HepG2 (cell line): ENCODE results near the gene PPAN. TPM values are rescaled to one million over a fixed set of nuclear protein-coding genes. Genes with fewer than 3 reads are reported as not detected.

ENCODE experiments used
- ARID4A ChIP-seq: sonication (generic); formaldehyde crosslinking; IDR thresholded peaks from 2 replicates; pipeline ENCODE4 v1.5.0; 2020; ENCODE audit warnings: mild to moderate bottlenecking, missing genetic modification reagents, borderline replicate concordance
- ATF5 ChIP-seq: sonication (generic); formaldehyde crosslinking; IDR thresholded peaks from 2 replicates; pipeline ENCODE4 v1.4.0; 2020; ENCODE audit warnings: mild to moderate bottlenecking, low read depth, missing genetic modification reagents
- BCL6 ChIP-seq: IDR thresholded peaks from 2 replicates; pipeline ENCODE4 v1.6.1; 2016; ENCODE audit warnings: missing genetic modification reagents, missing compliant biosample characterization
- CBX5 ChIP-seq: sonication (generic); formaldehyde crosslinking; IDR thresholded peaks from 2 replicates; pipeline ENCODE4 v1.4.0; 2020; ENCODE audit warnings: missing genetic modification reagents, borderline replicate concordance
- CCDC6 ChIP-seq: sonication (generic); formaldehyde crosslinking; IDR thresholded peaks from 2 replicates; pipeline ENCODE4 v1.8.1; 2022; ENCODE audit warnings: mild to moderate bottlenecking, missing genetic modification reagents, moderate library complexity
- CHCHD3 ChIP-seq: sonication (generic); formaldehyde crosslinking; IDR thresholded peaks from 2 replicates; pipeline ENCODE4 v1.8.0; 2022; ENCODE audit warnings: mild to moderate bottlenecking, missing genetic modification reagents, moderate library complexity
- CTCF ChIP-seq: sonication (generic); formaldehyde crosslinking; IDR thresholded peaks from 2 replicates; pipeline ENCODE4 v1.5.0; 2020; ENCODE audit warnings: mild to moderate bottlenecking, missing genetic modification reagents, moderate library complexity
- HNF4A ChIP-seq: sonication (generic); formaldehyde crosslinking; IDR thresholded peaks from 2 replicates; pipeline ENCODE4 v1.4.0; 2020; ENCODE audit warnings: missing genetic modification reagents
- HNRNPK ChIP-seq: fragments of 200-400 bp; formaldehyde crosslinking; IDR thresholded peaks from 2 replicates; pipeline ENCODE4 v1.6.1; 2018; ENCODE audit warnings: low read length, low read depth, moderate library complexity, mild to moderate bottlenecking; ENCODE audit not compliant: poor library complexity, severe bottlenecking
- KLF16 ChIP-seq, 2 experiments: sonication (generic) in 1 of 2; formaldehyde crosslinking in 1 of 2; IDR thresholded peaks; 2 replicates each; pipeline versions ENCODE4 v1.6.1 to v1.8.0; 2016 to 2023; ENCODE audit warnings: missing genetic modification reagents in 2 of 2, missing compliant biosample characterization in 1 of 2
- KLF9 ChIP-seq: IDR thresholded peaks from 2 replicates; pipeline ENCODE4 v1.6.1; 2016; ENCODE audit warnings: low read depth
- NFKB2 ChIP-seq: sonication (generic); formaldehyde crosslinking; IDR thresholded peaks from 2 replicates; pipeline ENCODE4 v1.4.0; 2020; ENCODE audit warnings: missing genetic modification reagents, borderline replicate concordance
- NKX3-1 ChIP-seq: sonication (generic); formaldehyde crosslinking; IDR thresholded peaks from 2 replicates; pipeline ENCODE4 v1.5.0; 2020; ENCODE audit warnings: missing genetic modification reagents
- POLR2G ChIP-seq: fragments of 200-400 bp; formaldehyde crosslinking; IDR thresholded peaks from 2 replicates; pipeline ENCODE4 v1.6.1; 2018; ENCODE audit warnings: mild to moderate bottlenecking, low read depth, low read length, moderate library complexity
- RBM22 ChIP-seq: fragments of 200-400 bp; formaldehyde crosslinking; optimal IDR thresholded peaks from 2 replicates; pipeline ENCODE3; 2017; ENCODE audit warnings: mild to moderate bottlenecking, low read length, moderate library complexity
- SKI ChIP-seq: fragments of 450-650 bp; IDR thresholded peaks from one replicate; pipeline ENCODE4 v1.6.1; 2018; ENCODE audit warnings: mild to moderate bottlenecking; ENCODE audit not compliant: partially characterized antibody
- STAG1 ChIP-seq: sonication (generic); formaldehyde crosslinking; IDR thresholded peaks from 2 replicates; pipeline ENCODE4 v1.4.0; 2020; ENCODE audit warnings: missing genetic modification reagents
- ZBTB1 ChIP-seq: sonication (generic); formaldehyde crosslinking; IDR thresholded peaks from 2 replicates; pipeline ENCODE4 v1.4.0; 2020; ENCODE audit warnings: missing genetic modification reagents, borderline replicate concordance
- ZC3H13 ChIP-seq: sonication (generic); formaldehyde crosslinking; IDR thresholded peaks from 2 replicates; pipeline ENCODE4 v1.8.1; 2023; ENCODE audit warnings: mild to moderate bottlenecking, missing genetic modification reagents, moderate library complexity
- ZNF180 ChIP-seq: sonication (generic); formaldehyde crosslinking; IDR thresholded peaks from 2 replicates; pipeline ENCODE4 v1.4.0; 2020; ENCODE audit warnings: low read depth, missing genetic modification reagents, borderline replicate concordance
- ZNF644 ChIP-seq: IDR thresholded peaks from 2 replicates; pipeline ENCODE4 v1.6.1; 2016; ENCODE audit warnings: low read depth
- ZNF746 ChIP-seq: sonication (generic); formaldehyde crosslinking; IDR thresholded peaks from 2 replicates; pipeline ENCODE4 v1.8.0; 2022; ENCODE audit warnings: mild to moderate bottlenecking, missing genetic modification reagents
- ZNF749 ChIP-seq: sonication (generic); formaldehyde crosslinking; IDR thresholded peaks from 2 replicates; pipeline ENCODE4 v1.8.0; 2022; ENCODE audit warnings: mild to moderate bottlenecking, missing genetic modification reagents, moderate library complexity, borderline replicate concordance
- ZNF777 ChIP-seq: sonication (generic); formaldehyde crosslinking; IDR thresholded peaks from 2 replicates; pipeline ENCODE4 v1.4.0; 2020; ENCODE audit warnings: missing genetic modification reagents
- polyA plus RNA-seq, 8 experiments: library from polyadenylated mRNA; depleted of rRNA in 3 of 8; stranded (reverse) in 7 of 8; unstranded in 1 of 8; fragments of >200 nt; fragmentation: Illumina TruSeq in 4 of 8; extraction: Trizol in 4 of 8; gene quantifications; 2 replicates each; pipeline versions ENCODE4 v1.2.1 to v1.2.3, GENCODE V29; 2011 to 2016; ENCODE audit warnings: low read depth in 4 of 8, missing spikeins in 1 of 8, mixed read lengths in 1 of 8; ENCODE audit not compliant: insufficient read depth in 1 of 8
- total RNA-seq, 5 experiments: library from RNA; depleted of rRNA; stranded (reverse); fragments of >200 nt; fragmentation: Illumina TruSeq; extraction: Trizol; gene quantifications; 2 replicates each; pipeline ENCODE4 v1.2.3, GENCODE V29; 2016; ENCODE audit warnings: low read depth in 1 of 5

PPAN gene
- total and polyA plus RNA-seq, 2 of the 13 experiments (the other 11 are each of a cell fraction or from before 2014, with no cell fraction given): 36.2 to 41.9 TPM

- TF ChIP-seq ATF5 (no peak), RBM22 (peak; percentile 93), ZNF644 (CRISPR knock-in tag) (no peak), KLF9 (CRISPR knock-in tag) (no peak), CCDC6 (CRISPR knock-in tag) (peak; percentile 28; the same call in 1 of the 2 replicates), ZBTB1 (CRISPR knock-in tag) (no peak), ZNF777 (CRISPR knock-in tag) (peak; percentile 9; the same call in 1 of the 2 replicates), NKX3-1 (CRISPR knock-in tag) (no peak), KLF16 (CRISPR knock-in tag; IDR thresholded peaks at IDR 0.05) (peak in 1 of 2 experiments; percentile 63; a peak in 2 of 4 replicates), NFKB2 (CRISPR knock-in tag) (0 out of 2 replicates have a peak, but pooled peaks have one; percentile 28), CBX5 (CRISPR knock-in tag) (0 out of 2 replicates have a peak, but pooled peaks have one; percentile 24), ZNF749 (CRISPR knock-in tag) (0 out of 2 replicates have a peak, but pooled peaks have one; percentile 23), SKI (peak; percentile 71), ZC3H13 (CRISPR knock-in tag) (peak; percentile 52; the same call in 1 of the 2 replicates), CHCHD3 (CRISPR knock-in tag) (no peak), CTCF (CRISPR knock-in tag) (peak; percentile 82), ZNF180 (CRISPR knock-in tag) (no peak), ZNF746 (CRISPR knock-in tag) (0 out of 2 replicates have a peak, but pooled peaks have one; percentile 22), STAG1 (CRISPR knock-in tag) (peak; percentile 39), POLR2G (peak; percentile 60), HNRNPK (peak; percentile 63), HNF4A (CRISPR knock-in tag) (peak; percentile 64), BCL6 (0 out of 2 replicates have a peak, but pooled peaks have one; percentile 5), ARID4A (CRISPR knock-in tag) (peak; percentile 36; the same call in 1 of the 2 replicates)
Observed at GRCh38 chr19:10112895-10113591, 6.9 kb downstream of the PPAN start (continued).
